GM18498 (cell line): ENCODE data around the gene SLC2A3.
"Not testable (repeated sequence)": the region's sequence is repeated elsewhere in the genome, so short reads cannot be mapped to it uniquely, and the experiment has no call there.

Source experiments
- ATAC-seq: cut with Tn5 transposase; IDR thresholded peaks from one replicate; pipeline ENCODE4 v1.9.1; 2021; ENCODE audit warnings: mild to moderate bottlenecking, moderate library complexity; ENCODE audit not compliant: unreplicated experiment

Gene SLC2A3

DNA sequence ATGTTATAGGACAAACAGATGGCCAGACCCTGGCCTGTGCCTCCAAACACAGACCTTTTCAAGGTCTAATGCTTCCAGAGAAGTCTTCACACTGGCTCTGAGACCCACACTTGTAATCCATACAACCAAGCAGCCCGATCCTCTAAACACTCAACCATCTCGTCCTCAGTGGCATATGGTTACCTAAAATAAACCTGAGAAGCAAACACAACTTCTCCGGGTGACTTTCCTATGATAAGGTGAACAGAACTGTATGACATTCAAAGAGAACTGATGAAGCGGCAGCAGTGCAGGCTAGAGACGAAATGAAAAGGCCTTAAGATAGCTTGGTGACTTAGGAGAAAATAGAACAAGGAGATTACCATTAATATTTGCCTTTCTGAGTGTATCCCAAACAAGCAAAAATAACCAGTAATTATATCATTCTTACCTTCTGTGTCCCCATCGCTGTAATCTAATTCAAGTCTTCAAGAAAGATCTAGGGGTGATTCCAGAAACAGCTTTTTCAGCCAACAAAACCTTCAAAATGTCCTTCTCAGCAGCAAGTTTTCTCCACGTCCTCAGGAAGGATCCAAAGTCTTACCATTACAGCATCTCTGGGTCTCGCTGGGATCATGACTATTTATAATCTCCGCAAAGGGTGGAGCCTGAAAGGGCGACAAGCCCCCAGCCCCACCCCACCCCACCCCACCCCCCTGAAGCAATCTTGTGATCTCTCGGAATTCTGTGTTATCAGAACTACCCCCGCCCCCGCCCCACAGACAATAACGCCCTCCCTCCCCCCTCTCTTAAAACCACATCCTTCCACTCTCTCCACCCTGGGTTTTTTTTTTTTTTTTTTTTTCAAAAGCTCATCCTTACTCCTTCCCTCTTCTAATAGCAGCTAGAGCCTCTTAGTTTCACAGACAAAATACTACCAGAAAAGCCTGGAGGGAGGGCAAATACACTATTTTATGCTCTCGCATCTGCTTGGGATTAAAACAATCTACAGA, at the start of gene SLC2A3:
TSS of gene SLC2A3 (minus strand) at position 598 of the 992 bp plus-strand sequence. CDS start at position 445, 153 bp downstream.
- peak; percentile 37 for ATAC-seq

DNA sequence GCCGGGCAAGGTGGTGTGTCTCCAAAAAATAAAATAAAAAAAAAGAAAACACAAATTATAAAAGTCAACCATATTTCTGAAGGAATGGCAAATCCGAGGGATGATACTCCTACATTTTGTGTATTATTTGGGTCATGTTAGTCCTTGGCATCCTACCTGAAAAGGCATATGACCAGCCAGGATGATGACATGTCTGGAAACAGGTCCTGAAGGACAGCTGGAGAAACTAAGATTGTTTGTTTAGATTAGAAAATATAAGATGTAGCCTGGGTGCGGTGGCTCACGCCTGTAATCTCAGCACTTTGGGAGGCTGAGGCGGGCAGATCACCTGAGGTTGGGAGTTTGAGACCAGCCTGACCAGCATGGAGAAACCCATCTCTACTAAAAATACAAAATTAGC, 48.9 kb upstream of the SLC2A3 start:
- no peak for ATAC-seq

DNA sequence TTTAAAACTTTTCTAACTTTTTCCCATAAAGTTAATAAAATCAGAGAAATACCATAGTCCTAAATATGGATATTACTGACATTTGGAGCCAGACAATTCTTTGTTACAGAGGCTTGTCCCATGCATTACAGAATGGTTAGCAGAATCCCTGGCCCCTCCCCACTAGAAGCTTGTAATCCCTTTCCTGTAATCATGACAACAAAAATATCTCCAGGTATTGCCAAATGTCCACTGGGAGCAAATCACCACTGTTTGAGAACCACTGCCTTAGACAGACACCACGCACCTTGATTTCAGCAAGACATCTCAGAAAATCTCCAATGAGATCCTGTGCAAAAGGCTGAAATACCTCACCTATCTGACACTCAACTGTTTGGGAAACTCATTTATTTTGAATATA, 47.5 kb upstream of the SLC2A3 start:
- ATAC-seq: not testable (repeated sequence)

DNA sequence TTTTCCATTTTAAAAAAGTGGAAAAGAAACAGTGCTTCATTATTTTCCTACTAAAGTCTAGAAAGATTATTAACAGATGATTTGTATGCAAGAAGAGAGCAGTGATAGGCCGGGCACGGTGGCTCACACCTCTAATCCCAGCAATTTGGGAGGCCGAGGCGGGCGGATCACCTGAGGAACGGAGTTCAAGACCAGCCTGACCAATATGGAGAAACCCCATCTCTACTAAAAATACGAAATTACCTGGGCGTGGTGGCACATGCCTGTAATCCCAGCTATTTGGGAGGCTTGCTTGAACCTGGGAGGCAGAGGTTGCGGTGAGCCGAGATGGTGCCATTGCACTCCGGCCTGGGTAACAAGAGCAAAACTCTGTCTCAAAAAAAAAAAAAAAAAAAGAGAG, 47.0 kb upstream of the SLC2A3 start:
- not testable (repeated sequence) for ATAC-seq

DNA sequence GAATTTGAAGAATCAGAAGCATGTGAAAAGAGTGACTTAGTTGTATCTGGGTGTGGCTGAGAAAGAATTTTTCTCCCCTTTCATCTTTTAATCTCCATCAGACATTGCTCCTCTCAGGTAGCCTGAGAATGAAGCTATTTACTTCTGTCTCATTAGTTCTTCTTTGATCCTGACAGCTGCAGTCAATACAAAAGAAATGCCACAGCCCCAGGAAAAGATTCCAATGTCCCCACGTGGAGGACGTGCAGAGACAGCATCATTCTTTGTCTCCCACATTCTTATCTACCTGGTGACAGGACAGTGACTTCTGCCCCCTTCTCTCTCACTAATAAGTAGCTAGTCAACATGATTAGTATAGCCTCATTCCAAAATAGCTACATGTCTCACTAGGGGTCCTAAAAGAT, 46.3 kb upstream of the SLC2A3 start:
- not testable (repeated sequence) for ATAC-seq

DNA sequence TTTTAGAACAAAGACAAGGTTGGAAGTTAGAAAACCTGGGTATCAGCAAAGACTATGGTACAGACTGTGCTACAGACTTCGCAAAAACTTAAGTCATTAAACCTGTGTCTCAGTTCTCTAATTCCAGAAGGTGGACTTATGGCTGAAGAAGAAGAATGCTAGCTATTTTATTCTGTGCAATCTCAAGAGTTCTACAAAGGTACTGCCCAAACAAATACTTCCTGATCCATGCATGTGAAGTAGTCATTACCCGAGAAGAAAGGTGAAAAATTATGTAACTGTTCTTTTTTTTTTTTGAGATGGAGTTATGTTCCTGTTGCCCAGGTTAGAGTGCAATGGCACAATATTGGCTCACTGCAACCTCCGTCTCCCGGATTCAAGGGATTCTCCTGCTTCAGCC, 45.5 kb upstream of the SLC2A3 start:
- ATAC-seq: no peak

DNA sequence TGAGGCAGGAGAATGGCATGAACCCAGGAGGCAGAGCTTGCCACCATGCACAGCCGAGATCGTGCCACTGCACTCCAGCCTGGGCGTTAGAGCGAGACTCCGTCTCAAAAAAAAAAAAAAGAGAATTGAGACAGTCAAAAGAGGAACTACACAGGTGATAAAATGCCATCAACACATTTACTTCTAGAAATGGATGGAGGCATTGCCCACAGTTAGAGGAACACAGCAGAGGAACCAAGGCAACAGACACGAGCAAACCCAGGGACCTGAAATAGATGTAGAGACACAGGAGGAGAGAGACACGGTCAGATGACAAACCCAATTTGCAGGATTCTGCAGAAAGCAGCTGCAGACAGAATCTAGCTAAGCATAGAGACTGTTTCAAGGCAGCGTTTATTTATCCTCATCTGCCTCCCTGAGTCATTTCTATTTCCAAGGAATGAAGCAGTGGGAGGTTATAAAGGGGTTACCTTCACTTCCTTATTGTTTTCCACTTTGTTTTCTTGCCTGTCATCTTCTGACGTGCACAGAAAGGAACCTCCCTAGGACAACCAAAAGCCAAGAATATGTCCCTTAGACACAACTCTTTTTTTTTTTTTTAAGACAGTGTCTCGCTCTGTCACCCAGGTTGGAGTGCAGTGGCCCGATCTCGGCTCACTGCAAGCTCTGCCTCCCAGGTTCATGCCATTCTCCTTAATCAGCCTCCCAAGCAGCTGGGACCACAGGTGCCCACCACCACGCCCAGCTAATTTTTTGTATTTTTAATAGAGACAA, 41.6 kb upstream of the SLC2A3 start:
- peak; percentile 78 for ATAC-seq

DNA sequence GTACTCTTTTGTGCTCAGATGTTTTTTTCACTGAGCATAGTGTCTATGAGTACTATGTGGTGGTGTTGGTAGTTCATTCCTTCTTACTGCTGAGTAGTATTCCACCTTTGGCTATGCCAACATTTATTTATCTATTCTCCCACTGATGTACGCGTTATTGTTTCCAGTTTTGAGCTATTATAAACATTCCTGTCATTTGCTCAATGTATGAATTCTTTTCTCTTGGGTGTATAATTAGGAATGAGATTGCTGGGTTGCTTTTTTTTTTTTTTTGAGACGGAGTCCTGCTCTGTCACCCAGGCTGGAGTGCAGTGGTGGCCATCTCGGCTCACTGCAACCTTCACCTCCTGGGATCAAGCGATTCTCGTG, 37.5 kb upstream of the SLC2A3 start:
- ATAC-seq: no peak

DNA sequence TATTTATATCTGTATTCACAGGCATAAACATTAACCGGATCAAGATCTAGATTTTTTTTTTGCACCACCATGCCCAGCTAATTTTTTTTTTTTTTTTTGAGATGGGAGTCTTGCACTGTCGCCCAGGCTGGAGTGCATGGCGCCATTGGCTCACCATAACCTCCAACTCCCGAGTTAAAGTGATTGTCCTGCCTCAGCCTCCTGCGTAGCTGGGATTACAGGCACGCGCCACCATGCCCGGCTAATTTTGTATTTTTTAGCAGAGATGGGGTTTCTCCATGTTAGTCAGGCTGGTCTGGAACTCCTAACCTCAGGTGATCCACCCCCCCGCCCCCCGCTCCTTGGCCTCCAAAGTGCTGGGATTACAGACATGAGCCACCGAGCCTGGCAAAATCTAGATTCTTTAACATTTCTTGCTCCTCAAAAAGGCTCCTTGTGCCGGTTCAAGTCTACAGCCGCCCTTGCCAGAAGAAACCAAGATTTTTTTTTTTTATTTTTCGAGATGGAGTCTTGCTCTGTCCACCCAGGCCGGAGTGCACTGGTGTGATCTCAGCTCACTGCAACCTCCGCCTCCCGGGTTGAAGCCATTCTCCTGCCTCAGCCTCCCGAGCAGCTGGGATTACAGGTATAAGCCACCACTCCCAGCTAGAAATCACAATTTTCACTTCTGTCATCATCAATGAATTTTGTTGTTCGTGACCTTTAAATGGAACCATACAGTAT, 36.9 kb upstream of the SLC2A3 start:
- ATAC-seq: no peak

DNA sequence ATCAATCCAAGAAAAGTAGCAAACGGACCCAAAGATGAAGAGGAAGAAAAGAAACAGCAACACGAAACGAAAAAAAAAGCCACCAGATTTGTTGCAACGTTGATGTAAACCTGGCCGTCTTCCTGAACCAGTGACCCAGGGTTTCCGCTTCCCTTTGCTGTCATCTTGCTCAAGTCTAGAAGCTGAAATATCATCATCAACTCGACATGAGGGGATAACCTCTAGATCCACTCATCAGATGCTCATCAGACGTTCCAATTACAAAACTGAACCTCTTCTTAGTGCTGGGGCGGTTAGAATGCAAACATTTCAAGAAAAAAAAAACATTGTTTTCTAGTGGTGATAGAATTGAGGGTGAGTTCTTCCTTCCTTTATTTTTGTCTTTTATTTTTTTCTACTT, 36.3 kb upstream of the SLC2A3 start:
- ATAC-seq: not testable (repeated sequence)

DNA sequence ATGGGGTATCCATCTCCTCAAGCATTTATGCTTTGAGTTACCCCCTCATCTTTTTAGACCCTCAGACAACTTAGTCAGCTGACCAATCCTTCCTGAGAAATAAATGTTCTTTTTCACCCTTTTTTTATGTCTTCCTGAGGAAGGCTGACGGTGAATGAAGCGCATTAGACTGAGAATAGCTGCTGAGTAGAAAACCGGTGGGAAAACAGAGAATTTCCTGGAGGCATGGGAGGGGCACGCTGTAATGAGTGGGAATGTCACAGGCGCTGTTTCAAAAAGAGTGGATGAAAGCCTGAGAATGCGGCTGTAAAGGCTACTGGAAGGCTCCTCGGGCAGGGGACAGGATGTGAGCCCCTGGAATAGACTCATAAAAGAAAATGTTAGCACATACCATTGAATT, 35.8 kb upstream of the SLC2A3 start:
- not testable (repeated sequence) for ATAC-seq

DNA sequence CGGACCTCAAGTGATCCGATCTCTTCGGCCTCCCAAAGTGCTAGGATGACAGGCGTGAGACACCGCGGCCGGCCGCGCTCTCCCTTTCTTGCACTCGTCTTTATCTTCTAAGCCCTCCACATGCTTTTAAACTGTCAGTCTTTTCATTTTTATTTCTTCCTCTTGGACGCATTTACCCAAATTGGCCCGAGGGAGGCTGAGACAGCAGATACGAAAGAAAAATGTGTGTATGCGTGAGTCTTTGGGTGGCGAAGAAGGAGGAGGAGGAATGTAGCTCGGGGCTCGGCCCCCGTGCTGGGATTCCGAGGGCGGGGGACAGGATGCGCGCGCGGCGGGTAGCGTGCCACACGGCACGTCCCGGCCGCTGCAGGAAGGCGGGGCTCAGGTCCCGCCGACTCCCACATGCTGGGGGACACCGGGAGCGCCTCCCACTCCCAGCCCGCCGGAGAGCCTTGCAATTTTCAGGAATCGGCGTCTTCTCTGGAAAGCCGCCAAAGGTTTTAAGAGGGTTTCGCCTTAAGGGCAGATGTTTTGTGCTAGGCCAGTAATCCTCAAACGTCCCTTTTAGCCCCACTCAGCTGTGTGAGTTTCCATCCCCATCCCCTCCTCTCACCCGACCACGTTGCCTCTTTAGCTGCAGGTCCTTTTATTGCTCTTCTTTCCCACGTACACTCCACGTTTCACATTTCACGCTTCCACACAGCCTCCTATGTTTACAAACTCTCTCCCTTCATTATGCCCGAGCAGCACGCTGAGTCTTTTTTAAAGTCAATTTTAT, 34.7 kb upstream of the SLC2A3 start:
- peak; percentile 95 for ATAC-seq

DNA sequence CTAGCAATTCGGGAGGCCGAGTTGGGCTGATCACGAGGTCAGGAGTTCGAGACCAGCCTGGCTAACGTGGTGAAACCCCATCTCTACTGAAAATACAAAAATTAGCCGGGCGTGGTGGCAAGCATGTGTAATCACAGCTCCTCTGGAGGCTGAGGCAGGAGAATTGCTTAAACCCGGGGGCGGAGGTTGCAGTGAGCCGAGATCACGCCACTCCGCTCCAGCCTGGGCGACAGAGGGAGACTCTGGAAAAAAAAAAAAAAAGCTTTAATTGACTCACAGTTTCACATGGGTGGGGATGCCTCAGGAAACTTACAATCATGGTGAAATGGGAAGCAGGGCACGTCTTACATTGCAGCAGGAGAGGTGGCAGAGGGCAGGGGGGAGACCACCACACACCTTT, 30.6 kb upstream of the SLC2A3 start:
- no peak for ATAC-seq

DNA sequence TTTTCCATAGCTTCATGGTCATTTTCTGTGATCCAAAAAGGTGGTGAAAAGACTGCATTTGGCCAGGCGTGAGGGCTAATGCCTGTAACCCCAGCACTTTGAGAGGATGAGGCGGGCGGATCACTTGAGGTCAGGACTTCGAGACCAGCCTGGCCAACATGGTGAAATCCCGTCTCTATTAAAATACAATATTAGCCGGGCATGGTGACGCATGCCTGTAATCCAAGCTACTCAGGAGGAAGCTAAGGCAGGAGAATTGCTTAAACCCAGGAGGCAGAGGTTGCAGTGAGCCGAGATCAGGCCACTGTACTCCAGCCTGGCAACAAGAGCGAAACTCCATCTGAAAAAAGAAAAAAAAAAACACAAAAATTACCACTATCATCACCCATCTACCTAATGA, 28.7 kb upstream of the SLC2A3 start:
- not testable (repeated sequence) for ATAC-seq

DNA sequence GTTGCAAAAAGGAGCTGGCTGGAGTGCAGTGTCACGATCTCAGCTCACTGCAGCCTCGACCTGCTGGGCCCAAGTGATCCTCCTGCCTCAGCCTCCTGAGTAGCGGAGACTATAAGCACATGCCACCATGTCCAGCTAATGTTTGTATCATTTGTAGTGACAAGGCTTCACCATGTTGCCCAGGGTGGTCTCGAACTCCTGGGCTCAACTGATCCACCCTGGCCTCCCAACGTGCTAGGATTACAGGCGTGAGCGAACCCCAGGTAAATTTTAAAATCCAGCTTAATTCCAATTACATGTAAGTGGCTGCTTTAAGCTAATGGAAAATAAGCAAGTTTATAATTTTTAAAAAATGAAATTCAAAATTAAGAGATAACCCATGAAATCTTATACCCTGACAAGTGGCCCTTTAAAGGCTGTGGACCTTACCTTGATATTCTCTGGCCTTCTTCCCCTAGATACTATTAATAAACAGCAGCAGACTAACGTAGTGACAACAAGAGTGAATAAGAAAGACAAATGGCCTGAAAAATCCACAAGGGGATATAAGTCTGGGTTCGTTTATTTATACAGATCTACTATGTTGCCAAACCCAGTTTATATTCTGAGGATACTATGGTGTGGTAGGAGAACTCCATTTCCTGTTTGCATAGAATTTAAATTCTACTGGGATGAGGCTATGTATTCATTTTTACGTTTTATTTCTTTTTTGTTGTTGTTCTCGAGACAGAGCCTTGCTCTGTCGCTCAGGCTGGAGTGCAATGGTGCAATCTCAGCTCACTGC, 25.6 kb upstream of the SLC2A3 start:
- no peak for ATAC-seq

DNA sequence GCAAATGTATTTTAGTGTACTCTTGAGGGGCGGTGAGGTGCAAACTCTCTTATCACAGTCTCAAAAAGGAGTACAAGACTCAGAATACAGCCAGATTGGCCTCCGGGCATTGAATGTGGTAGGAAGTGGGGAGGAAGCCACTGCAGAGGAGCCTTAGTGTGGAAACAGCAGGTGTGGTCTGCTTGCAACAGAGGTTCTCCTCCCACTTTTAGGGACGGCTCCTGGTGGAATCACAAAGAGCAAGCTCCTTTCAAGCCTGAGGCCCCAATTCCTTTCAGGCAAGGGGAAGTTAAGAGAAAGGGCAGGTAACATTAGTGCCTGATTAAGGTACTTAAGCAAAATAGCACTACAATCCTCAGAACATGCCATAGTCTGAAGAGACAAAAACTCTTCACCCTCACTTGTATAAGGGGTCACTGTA, 23.7 kb upstream of the SLC2A3 start:
- ATAC-seq: peak; percentile 58

DNA sequence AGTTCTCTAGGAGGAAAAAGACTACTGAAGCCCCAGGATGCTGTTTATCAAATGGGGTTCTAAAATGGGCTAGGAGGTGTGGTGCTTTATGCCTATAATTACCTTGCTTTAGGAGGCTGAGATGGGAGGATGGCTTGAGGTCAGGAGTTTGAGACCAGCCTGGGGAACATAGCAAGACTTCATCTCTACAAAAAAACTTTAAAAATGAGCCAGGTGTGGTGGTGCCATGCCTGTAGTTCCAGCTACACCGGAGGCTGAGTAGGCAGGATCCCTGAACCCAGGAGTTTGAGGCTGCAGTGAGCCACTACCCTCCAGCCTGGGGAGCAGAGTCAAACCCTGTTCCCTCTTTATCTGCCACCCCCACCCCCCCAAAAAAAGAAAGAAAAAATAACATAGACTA, 23.3 kb upstream of the SLC2A3 start:
- ATAC-seq: no peak

DNA sequence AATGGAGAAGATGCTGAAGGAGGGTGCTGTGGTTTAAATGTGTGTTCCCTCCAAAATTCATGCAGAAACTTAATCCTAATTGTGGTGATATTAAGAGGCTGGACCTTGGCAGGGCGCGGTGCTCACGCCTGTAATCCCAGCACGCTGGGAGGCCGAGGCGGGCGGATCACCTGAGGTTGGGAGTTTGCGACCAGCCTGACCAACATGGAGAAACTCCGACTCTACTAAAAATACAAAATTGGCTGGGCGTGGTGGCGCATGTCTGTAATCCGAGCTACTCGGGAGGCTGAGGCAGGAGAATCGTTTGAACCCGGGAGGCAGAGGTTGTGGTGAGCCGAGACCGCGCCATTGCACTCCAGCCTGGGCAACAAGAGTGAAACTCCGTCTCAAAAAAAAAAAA, 18.9 kb upstream of the SLC2A3 start:
- ATAC-seq: not testable (repeated sequence)

DNA sequence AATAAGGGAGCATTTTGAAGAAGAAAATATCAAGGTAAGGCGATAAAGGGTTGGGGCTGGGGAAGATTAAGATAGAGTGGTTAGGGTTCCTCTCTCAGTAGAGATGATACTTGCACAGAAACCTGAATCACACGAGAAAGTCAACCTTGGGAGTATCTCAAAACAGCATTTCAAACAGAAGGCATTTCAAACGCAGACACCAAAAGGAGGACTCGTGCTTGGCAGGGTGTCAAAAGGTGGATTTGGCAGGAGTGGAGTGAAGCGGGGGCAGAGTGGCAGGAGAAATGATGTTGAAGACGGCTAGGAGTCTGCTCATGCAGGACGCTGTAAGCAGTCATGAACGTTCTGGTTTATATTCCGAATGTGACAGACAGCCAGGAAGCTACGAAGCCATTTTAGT, 18.4 kb upstream of the SLC2A3 start:
- not testable (repeated sequence) for ATAC-seq

DNA sequence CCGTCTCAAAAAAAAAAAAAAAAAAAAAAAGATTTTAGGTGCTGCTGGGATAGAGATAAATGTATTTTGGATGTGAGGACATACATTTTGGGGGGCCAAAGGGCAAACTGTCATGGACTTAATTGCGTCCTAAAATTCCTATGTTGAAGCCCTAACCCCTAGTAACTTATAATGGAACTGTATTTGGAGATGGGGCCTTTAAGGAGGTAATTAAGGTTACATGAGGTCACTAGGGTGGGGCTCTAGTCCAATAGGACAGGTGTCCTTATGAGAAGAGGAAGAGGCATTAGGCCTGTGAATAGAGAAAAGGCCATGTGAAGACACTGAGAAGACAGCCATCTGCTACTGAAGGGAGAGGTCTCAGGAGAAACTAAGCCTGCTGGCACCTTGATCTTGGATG, 17.9 kb upstream of the SLC2A3 start:
- ATAC-seq: not testable (repeated sequence)
